ENCODE data around the gene RBM8A.

The RBM8A gene

GRCh38 chr1:145918992-145919939, 8.0 kb downstream of the RBM8A start (continued):
- peak; percentile 72 for TF ChIP-seq PRDM10 (tag by site-specific recombination; IDR thresholded peaks at IDR 0.05)
- TF ChIP-seq ZFHX2 (tag by site-specific recombination; conservative IDR thresholded peaks at IDR 0.05) = peak; percentile 41
- TF ChIP-seq CTCF (tag by site-specific recombination; IDR thresholded peaks at IDR 0.05) = peak; percentile 7; the same call in 1 of the 2 replicates
- no peak for TF ChIP-seq ZNF423 (tag by site-specific recombination; IDR thresholded peaks at IDR 0.05)
- no peak for TF ChIP-seq ZNF677 (tag by site-specific recombination; IDR thresholded peaks at IDR 0.05)
- no peak for TF ChIP-seq ZNF658 (tag by site-specific recombination; IDR thresholded peaks at IDR 0.05)
- TF ChIP-seq ZBTB6 (tag by site-specific recombination; IDR thresholded peaks at IDR 0.05) = peak; percentile 32; the same call in 1 of the 2 replicates

GRCh38 chr1:145918144-145918991, 8.9 kb downstream of the RBM8A start, which contains the start of gene PEX11B:
TSS of gene PEX11B (minus strand) at chr1:145918717. CDS start at chr1:145918688, 29 bp downstream.
- H3K4me3 ChIP-seq (ENCODE audit: low read depth, low read length) = peak within 1 kb of the TSS; percentile 76
- H3K4me1 ChIP-seq (ENCODE audit: control insufficient read depth, insufficient read depth, low read length) = peaks cover 3% of the 10 kb centered on the region; the same call in 1 of the 2 replicates
- CTCF ChIA-PET = interaction anchor here (1.0 to 1.4 kb wide), 4 partner anchors 9 to 94 kb away, joined by 3 to 6 read pairs (median 4); partner anchors contain the start of gene ITGA10
- no peaks in the 10 kb centered on the region for H3K9me3 ChIP-seq (ENCODE audit: control insufficient read depth, insufficient read depth, low read depth, low read length)
- POLR2A ChIA-PET = interaction anchor here (0.5 to 1.8 kb wide), 5 partner anchors 9 to 61 kb away, joined by 3 to 15 read pairs (median 4); partner anchors contain the start of genes LIX1L and RBM8A
- H3K27ac ChIP-seq (ENCODE audit: extremely low read depth, low read depth, low read length) = peak within 1 kb of the TSS; percentile 28; the same call in 1 of the 2 replicates
- peaks cover 5 to 42% of the 10 kb centered on the region in 2 experiments; a peak in 2 of 3 replicates for H3K36me3 ChIP-seq (ENCODE audit: control insufficient read depth in 2 of 2, insufficient read depth in 1 of 2, low read length in 2 of 2)
- TF ChIP-seq KLF9 (tag by site-specific recombination; IDR thresholded peaks at IDR 0.05; ENCODE audit: low read depth) (peak; percentile 94), ATF2 (tag by site-specific recombination; IDR thresholded peaks at IDR 0.05; ENCODE audit: low read depth) (no peak), ZNF121 (tag by site-specific recombination; IDR thresholded peaks at IDR 0.05) (no peak), ZNF791 (tag by site-specific recombination; IDR thresholded peaks at IDR 0.05) (no peak), ZNF585B (tag by site-specific recombination; IDR thresholded peaks at IDR 0.05) (no peak), TSHZ1 (tag by site-specific recombination; IDR thresholded peaks at IDR 0.05; ENCODE audit: borderline replicate concordance) (no peak), ZNF514 (tag by site-specific recombination; IDR thresholded peaks at IDR 0.05) (no peak), IKZF3 (tag by site-specific recombination; IDR thresholded peaks at IDR 0.05) (no peak), ZNF677 (tag by site-specific recombination; IDR thresholded peaks at IDR 0.05) (no peak), GLIS1 (tag by site-specific recombination; IDR thresholded peaks at IDR 0.05) (no peak), ZNF449 (tag by site-specific recombination; IDR thresholded peaks at IDR 0.05) (peak; percentile 35; the same call in 1 of the 2 replicates), ZNF335 (tag by site-specific recombination; conservative IDR thresholded peaks at IDR 0.05) (peak; percentile 73), YY1 (tag by site-specific recombination; IDR thresholded peaks at IDR 0.05) (peak; percentile 64; the same call in 1 of the 2 replicates)
